ENCODE data around the gene FOCAD.

The FOCAD gene

GRCh38 chr9:20804489-20805250, 120.6 kb downstream of the FOCAD start:
- DNase-seq: no peak

GRCh38 chr9:20805766-20806165, 121.7 kb downstream of the FOCAD start:
- peak in 1 of 2 donors; percentile 29 for DNase-seq

- no peak for DNase-seq
Observed at GRCh38 chr9:20808002-20808401, 123.9 kb downstream of the FOCAD start.

- no peak for DNase-seq
Observed at GRCh38 chr9:20811872-20812271, 127.8 kb downstream of the FOCAD start.

GRCh38 chr9:20815923-20816703, 132.1 kb downstream of the FOCAD start:
- DNase-seq: no peak

- DNase-seq: no peak
Observed at GRCh38 chr9:20823051-20823450, 139.0 kb downstream of the FOCAD start.

- no peak for DNase-seq
Observed at GRCh38 chr9:20831028-20831427, 147.0 kb downstream of the FOCAD start.

- DNase-seq: no peak
Observed at GRCh38 chr9:20832775-20833174, 148.7 kb downstream of the FOCAD start.

- no peak for DNase-seq
Observed at GRCh38 chr9:20835377-20836286, 151.6 kb downstream of the FOCAD start.

- no peak for DNase-seq
Observed at GRCh38 chr9:20837166-20837565, 153.1 kb downstream of the FOCAD start.

- DNase-seq: no peak
Observed at GRCh38 chr9:20838218-20838617, 154.2 kb downstream of the FOCAD start.

- no peak for DNase-seq
Observed at GRCh38 chr9:20844916-20845315, 160.9 kb downstream of the FOCAD start.

- DNase-seq: no peak
Observed at GRCh38 chr9:20848490-20848889, 164.4 kb downstream of the FOCAD start.

- DNase-seq: peak in 1 of 2 donors; percentile 9
Observed at GRCh38 chr9:20853866-20854265, 169.8 kb downstream of the FOCAD start.

GRCh38 chr9:20854444-20854843, 170.4 kb downstream of the FOCAD start:
- DNase-seq: no peak

GRCh38 chr9:20863945-20864344, 179.9 kb downstream of the FOCAD start:
- no peak for DNase-seq

GRCh38 chr9:20865347-20865746, 181.3 kb downstream of the FOCAD start:
- no peak for DNase-seq

- no peak for DNase-seq
Observed at GRCh38 chr9:20870115-20870514, 186.1 kb downstream of the FOCAD start.

- no peak for DNase-seq
Observed at GRCh38 chr9:20872340-20872977, 188.4 kb downstream of the FOCAD start.

GRCh38 chr9:20873240-20873865, 189.3 kb downstream of the FOCAD start:
- no peak for DNase-seq

- DNase-seq: no peak
Observed at GRCh38 chr9:20880271-20880670, 196.2 kb downstream of the FOCAD start.

- no peak for DNase-seq
Observed at GRCh38 chr9:20880675-20881074, 196.6 kb downstream of the FOCAD start.

All from hippocampal formation (tissue), 2 donors.